LoVo (cell line): ENCODE data around the gene PIP4K2C.

Source experiments
- DNase-seq: peaks from one replicate; pipeline ENCODE4 v3.0.0-alpha.2; 2016; ENCODE audit warnings: low spot score

Gene PIP4K2C

DNA sequence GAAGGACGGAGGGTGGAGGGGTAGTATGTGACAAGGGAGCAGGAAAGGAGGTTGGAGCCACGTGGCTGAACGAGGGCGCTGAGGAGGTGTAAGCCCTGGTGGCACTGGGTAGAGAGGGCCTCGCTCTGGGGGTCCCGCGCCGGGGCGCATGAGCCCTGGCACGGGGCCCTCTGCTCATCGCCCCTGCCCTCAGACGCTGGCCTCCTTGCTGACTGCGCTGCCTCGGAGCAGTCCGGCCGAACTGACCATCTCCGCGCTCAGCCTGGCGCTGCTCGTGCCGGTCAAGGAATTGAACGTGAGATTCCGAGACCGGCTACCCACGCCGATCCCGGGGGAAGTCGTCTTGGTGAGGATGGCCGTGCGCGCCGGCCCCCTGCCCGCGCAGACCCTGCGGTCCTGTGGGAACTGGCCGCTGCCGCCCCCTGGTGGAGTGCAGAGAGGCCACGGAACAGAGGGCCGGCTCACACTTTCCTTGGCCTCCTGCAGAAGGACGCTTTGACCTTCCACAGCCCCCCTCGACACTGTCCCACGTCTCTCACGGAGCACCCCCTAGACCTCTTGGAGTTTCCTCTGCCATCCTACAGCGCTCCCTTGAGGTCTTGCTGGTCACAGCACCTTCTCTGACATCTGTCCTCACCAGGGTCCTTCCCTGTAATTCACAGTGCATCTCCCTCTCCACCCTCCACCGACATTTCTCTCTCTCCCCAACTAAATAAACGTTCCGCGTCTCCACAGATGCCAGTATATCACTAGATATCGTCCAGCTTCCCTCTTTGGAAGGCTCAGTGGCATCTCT, 30.7 kb downstream of the PIP4K2C start:
- peak; percentile 36 for DNase-seq

DNA sequence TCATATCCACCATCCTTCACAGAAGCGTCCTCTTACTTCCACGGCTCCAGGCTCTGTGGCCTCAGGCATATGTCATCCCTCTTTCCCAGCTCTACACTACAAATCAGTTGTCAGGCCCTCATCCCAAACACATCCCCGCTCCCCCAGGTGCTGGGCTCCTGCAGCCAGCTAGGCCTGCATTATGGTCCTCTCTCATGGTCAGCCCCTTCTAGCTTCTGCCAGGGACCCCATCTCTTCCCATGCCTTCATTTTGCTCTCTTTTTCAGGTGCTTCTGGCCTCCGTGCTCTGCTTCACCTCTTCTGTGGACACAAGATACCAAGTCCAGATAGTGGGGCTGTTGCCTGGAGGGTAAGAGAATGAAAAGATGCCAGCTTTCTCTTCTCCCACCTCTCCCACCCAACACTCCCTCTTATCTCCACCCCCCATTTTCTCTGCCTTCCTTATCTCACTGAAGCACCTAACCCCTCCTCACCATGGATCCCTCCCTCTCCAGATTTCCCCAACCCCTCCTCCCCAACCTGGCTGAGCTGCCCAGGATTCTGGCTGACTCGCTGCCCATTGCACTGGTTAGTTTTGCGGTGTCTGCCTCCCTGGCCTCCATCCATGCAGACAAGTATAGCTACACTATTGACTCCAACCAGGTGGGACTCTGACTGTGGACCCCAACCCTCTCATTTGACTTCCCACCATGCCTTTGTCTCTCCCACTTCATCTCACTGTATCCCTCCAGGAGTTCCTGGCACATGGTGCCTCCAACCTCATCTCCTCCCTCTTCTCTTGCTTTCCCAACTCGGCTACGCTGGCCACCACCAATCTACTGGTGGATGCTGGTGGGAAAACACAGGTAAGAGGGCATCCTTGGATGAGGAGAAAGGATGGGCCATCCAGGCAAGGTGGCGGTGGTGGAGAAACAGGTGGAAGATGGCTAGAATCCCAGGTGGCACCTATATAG, 31.6 kb downstream of the PIP4K2C start:
- no peak for DNase-seq

DNA sequence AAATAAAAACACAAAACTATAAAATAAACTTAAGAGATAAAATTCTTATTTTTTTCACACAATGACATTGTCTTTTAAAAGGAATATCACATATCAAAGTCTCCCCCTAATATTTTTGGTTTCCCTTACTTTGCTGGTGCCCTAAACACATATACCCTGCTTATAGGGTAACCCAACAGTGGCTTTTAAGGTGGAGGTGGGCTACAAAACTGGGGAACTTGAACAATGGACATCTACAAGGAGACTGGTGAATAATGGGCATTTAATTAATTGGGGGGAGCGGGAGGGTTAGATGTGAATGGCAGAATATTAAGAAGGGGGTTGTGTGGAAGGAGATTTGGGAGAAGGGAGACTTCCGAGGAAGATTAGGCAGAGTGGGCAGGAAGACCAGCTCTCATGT, 32.4 kb downstream of the PIP4K2C start:
- no peak for DNase-seq

DNA sequence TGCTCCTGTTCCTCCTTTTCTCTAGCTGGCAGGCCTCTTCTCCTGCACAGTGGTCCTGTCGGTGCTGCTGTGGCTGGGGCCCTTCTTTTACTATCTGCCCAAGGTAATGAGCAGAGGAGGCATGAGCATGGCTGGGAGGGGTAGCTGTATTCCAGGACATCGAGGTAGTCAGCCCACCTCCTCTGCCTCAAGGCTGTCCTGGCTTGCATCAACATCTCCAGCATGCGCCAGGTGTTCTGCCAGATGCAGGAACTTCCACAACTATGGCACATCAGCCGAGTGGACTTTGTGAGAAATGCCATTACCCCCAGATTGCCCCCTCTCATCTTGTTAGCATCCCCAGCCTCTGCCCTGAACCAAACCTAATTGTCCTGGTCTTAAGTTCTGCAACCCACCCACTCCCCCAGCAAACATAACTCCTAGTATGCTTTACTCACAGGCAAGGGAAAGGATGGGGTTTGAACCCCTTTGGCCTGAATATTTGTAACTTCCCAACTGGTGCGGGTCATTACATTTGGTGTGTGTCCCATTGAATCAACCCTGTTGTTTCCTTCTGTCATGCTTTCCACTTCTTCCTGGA, 32.9 kb downstream of the PIP4K2C start:
- no peak for DNase-seq

DNA sequence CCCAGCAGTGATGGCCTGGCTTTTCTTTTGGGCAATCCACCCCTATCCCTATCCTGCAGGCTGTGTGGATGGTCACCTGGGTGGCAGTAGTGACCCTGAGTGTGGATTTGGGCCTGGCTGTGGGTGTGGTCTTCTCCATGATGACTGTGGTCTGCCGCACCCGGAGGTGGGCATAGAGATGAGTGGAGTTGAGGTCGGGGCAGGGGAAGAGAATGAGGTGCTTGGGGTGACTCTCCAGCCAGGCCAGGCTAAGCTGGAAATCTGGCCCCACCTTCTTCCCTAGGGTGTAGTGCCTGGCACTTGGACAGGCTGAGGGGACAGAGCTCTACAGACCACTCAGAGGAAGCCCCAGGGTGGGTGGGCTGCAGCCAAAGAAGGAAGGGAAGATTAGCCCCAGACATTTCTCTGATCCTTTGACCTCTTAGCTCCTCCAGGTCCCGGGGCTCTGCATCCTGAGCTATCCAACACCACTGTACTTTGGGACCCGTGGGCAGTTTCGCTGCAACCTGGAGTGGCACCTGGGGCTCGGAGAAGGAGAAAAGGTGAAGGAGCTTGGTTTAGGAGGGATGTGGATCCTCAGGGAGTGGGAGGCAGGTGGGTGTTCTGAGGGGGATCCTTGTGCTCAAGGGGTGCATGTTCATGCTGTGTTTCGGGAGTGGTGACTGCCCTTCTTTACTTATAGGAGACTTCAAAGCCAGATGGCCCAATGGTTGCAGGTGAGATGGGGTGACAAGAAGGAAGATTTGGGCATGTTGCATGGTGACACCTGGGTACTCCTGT, 33.6 kb downstream of the PIP4K2C start:
- no peak for DNase-seq

DNA sequence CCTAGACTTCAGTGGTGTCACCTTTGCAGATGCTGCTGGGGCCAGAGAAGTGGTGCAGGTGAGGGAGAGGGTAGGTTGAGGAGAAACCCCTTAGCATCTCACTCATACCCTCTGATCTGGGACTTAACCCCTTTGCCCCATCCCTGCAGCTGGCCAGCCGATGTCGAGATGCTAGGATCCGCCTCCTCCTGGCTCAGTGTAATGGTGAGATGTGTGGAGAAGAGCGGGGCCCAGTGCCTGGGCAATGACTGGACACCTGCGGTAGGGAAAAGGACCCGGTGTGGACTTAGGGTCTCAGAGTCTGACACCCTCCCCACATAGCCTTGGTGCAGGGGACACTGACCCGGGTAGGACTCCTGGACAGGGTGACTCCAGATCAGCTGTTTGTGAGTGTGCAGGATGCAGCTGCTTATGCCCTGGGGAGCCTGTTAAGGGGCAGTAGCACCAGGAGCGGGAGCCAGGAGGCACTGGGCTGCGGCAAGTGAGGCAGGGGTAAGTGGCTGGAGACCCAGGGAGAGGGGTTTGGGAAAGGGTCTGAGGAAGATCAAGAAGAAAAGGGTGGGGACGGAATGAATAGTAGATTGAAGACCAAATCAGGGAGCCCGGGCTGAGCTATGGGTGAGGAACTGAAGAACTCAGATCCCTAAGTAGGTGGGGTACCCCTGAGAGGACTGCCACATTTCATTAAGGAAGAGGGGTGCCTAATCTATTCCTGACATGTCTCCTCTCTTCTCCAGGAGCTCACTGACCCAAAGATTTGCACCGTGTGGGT, 34.5 kb downstream of the PIP4K2C start:
- no peak for DNase-seq

DNA sequence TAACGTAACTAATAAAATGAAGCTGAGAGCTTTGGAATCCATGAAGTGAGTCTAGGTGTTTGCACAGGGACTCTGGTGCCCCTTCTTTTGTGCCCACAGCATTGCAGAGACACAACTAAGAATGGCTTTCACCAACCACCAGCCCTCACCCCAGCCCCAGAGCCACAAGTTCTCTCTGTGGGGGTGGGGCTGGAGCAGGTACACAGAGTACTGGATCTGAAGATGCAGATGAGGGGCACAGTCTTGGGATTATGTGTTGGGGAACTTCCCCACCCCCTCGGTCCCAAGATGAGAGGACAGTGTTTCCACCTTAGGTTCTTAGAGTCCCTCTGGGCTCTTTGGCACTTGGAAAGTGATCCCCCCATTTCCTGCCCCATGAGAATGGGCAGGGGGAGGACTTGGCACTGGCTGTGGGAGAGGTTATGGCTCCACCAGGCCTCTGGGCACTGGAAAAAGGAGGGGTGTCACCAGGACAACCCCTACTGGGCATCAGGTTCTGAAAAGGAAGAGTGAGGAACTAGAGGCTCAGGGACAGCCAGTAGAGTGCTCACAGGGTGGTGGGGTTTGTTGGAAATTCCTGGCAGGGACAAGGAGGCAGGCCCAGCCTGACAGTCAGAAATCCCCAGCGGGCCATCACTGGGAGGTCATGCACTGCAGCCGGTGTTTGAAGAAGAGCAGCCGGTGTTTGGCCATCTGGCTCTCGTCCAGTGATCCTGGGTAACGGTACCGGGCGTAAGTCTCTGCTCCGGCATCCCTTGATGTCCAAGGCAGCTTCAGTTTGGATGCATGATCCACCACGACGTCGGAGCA, 35.3 kb downstream of the PIP4K2C start:
- DNase-seq, result no peak

DNA sequence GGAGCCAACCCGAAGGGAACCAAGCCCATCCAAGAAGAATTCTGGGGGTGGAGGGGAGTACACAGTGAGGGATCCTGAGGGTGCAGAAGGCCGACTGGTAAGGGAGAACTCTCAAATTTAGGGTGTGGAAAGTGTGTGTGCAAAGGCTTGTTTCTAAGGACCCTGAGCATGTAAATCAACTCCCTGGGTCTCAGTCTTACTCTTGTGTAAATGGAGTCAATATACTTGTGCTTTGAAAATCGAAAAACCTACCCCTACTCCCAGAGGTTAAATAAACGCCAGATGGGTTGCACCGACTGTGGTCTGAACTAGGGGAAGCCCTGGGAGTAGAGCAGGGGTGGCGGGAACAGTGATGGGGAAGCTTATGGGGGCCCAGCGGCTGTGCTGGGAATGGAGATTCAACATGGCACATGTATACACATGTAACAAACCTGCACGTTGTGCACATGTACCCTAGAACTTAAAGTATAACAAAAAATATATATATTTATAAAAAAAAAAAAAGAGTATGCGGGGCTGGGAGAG, 36.0 kb downstream of the PIP4K2C start:
- no peak for DNase-seq

DNA sequence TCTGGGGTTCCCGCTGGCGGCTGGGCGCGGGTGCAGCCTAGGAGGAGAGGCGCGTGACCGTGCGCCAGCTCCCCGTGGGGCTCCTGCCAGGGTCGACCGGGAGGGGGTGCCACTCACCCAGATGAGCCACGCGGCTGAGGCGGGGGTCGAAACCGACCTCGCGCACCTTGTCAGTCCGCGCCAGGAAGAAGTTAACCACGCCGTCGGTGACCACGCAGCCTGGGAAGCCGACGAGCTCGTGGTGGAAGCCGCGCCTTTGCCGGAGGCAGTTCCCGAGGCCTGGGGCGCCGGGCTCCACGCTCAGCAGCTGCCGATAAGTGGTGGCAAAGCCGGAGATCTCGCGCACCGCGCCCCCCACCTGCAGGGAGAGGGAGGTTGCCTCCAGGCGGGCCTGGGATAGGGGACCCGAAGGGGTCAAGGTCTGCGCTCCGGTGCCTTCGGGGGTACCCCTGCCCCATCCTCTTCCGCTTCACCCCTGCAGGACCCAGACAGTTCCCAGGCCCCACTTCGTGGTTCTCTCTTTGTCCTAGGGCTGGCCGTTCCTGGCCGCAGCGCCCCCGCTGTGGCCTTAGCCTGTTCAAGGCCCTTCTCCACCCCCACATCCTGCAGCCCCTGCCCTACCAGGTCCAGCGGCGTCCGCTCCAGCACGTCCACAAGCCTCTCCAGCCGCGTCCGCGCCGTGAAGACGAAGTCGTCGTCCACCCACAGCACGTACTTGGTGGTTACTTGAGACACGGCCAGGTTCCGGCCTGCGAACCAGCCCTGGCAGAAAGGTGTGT, 36.7 kb downstream of the PIP4K2C start:
- no peak for DNase-seq

DNA sequence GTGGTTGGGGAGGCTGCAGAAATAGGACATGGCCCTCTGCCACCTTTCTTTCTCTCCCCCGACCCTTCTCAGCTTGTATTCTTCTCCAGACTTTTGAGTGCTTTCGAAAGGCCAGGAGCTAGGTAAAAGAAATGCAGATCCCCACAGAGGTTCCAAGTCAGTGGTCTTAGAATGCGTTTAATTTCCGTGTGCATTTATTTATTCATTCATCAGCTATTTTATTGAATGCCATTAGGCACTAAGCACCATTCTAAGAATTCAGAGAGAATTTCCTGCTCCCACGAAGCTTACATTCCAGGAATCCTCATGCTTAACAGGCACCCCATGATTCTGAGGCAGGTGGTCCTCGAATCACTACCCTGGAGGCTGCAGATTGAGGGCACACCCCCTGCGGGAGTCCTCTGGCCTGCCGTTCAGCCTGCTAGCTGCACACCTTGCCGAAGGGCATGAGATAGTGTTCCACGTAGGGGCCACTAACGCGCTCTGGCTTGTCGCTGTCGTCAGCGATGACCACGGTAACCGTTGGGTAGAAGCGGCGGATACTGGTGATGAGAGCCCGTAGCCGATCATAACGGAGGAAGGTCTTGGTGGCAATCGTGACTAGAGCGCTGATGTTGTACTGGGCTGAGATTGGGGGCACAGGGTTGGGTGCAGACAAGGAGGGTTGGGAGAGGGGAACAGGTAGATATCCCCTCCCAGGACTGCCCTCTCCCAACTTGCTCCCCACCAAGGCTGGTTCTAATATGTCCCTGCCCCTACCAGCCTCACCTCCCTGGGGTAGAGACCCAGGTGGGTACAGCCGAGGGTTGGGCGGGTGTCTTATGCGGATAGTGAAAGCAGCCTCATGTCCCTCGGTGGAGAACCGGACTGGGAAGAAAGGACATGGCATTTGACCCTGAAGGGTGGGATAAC, 37.5 kb downstream of the PIP4K2C start:
- DNase-seq, result no peak

DNA sequence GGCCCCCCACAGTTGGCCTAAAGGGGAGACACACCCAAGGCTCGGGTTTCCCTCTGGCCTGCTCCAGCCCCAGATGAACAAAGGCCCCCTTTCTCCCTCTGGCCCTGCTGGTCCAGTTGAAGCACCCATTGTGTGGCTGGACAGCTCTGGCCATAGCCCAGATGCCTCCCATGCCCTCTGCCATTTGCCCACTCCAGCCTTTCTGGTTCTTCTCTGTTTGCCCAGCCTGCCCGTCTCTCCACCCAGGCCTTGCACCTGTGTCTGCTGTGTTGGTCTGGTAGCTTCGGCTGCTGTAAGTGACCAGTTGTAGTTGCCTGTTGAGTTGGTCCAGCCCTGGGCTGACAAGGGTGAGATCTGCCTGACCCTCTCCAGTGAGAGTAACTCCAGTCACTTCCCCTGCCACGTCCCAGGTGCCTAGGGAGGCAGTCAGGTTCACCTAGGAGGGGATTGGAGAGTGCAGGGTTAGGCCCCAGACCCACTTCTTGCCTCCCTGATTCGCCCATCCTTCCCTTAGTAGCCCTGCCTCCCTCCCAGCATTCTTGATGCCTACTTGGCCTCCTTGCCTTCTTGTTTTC, 39.0 kb downstream of the PIP4K2C start:
- no peak for DNase-seq

DNA sequence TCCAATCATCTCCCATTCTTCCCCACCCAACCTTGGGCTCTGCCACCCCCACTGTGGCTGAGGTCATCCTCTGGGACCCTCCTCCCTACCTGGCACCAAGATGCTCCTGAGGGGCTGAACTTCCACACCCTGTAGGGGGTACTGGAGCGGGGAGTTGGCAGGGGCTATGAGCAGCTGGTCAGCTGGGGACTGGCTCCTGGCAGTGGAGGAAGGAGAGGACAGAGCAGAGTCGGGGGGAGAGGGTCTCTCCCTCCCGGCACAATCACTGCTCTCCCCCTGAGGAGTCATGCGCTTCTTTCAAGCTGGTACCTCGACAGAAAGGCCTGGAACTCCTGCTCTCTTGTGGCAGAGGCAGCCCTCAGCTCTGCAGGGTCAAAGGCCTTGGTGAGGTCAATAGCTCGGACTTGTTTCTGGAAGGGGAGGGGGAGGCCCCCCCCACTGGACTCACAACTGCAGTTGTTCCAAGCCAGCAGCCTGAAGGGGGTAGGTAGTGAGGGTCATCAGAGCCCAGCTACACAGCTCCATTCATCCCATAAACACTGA, 40.0 kb downstream of the PIP4K2C start:
- DNase-seq, result no peak

DNA sequence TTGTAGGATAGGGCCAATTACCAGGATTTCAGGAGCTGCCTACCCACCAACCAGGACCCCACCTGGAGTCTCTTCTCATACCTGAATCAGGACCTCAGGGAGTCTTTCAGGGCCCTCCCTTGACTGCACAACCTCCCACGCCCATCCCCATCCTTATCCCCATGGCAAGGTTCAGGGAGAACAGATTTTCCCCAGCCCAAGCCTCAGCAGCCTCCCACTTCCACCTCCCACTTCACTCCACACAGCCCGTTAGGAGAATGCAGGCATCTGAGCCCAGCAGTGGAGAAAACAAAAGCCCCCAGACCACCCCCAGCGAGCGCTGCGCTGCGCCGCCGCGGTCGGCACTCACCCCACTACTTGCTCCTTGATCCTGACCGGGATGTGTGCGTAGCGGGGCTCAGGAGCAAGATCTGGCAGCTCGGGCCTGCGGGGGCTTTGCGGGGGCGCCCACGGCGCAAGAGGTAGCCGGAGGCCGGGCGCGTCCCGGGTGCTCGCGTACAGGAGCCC, 40.6 kb downstream of the PIP4K2C start:
- no peak for DNase-seq

DNA sequence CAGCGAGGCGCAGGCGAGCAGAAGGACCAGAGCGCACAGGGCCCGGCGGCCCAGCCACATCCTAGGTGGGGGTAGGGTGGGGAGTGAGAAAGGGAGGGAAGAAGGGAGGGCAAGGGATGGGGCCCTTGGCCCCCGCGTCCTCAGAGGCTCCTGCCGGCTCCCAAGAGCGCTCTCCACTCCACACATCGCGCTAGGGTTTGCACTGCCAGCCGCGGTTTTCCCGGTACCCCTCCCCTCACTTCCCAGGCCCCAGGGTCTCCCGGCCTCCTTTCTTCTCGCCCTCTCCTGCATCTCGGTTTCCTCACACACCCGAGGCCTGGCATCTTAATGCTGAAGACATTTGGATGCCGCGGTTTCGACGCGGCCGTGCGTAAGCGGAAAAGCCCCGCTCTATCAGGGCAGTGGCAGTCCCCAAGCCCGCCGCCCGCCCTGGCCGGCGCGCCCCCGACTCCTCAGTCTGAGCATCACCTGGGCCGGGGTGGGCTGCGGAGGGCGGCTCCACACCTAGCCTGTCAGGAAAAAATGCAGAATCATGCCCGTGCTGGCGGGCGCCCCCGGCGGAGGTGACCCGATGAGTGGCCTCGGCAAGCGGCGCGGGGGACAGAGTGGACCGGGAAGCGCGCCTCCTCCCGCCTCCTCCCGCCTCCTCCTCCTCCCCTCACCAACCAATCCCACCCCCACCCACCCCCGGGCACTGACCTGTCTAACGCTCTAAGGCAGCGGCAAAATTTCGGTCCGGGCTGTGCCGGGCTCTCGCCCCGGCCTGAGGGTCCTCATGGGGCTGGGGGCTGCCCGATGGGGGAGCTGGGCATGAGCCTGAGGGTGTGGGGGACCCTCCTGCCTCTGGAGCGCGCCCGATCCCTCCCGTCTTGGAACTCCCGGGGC, 41.3 kb downstream of the PIP4K2C start:
- no peak for DNase-seq

DNA sequence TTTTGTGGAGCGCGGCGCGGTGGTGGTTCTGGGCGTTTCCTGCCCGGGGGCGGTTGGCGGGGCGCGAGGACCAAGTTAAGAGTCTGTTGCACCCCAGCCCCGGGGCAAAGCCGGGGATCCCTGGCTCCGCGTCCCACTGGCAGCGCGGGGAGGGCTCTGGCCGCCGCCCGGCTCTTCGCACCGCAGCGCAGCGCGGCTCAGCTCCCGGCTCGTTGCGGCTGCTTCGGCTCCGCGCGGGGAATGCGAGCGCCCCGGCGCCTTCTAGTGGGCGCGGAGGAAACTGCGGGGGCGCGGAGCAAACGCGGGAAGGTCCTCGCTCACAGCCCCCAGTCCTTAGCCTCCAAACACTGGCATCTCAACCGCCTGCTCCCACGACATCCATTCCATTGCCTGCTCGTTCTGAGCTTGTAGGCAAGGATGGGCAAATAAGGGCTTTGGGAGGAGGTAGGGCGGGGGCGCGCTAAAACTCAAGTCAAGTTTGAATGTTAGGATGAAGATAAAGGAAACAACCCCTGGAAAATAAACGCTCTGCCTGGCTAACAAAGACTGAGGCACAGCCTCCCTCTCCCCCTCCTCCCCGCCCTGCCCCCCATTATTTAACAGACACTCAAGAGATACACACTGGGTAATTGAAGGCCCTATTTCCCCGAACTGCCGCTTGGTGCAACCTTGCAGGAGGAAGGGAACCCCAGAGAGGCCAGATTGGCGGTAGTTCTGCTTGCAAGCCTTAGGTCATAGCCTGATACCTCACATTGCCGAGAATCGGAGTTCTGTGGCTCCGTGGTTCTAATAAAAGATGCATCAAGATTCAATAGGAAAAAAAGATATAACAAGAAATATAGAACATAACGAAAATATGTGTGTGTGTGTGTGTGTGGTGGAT, 42.2 kb downstream of the PIP4K2C start, which contains the start of gene B4GALNT1:
B4GALNT1 (minus strand) TSS at position 244 of the 883 bp plus-strand sequence. CDS start 1,069 bp downstream, outside the sequence.
- peak; percentile 84 for DNase-seq
